GM12878 (cell line): ENCODE measurements around the gene IFNGR2. TPM values are rescaled to one million over a fixed set of nuclear protein-coding genes. Genes with fewer than 3 reads are reported as not detected.

ENCODE experiments used
- ATAC-seq: fragments of 200-7000 bp; cut with Tn5 transposase; 3 replicates; pipeline ENCODE4 v1.9.1; 2020; ENCODE audit warnings: mild to moderate bottlenecking, moderate library complexity
- BruUV-seq: library from RNA; stranded (reverse); fragments of 400-500 nt; replicated peaks from 2 replicates; lab custom pipeline; 2021; lab: Mats Ljungman, UMichigan
- CTCF ChIA-PET: fragments of 300-600 bp; sonication (Branson Sonifier 250); formaldehyde crosslinking; extraction: SDS; loops from one replicate; lab custom pipeline; 2021; ENCODE audit warnings: inconsistent platforms; lab: Yijun Ruan, JAX
- POLR2A ChIA-PET: fragments of 350-600 bp; formaldehyde crosslinking; extraction: SDS; loops from one replicate; lab custom pipeline; 2021; ENCODE audit warnings: inconsistent platforms; lab: Charles Lee
- RAD21 ChIA-PET: fragments of 300-600 bp; sonication (Branson Sonifier 250); formaldehyde crosslinking; loops from one replicate; lab custom pipeline; 2023; ENCODE audit warnings: antibody characterized with exemption; ENCODE audit not compliant: unreplicated experiment; lab: Charles Lee
- SMC1A ChIA-PET: fragments of 300-600 bp; sonication (Branson Sonifier 250); formaldehyde crosslinking; loops from one replicate; lab custom pipeline; 2023; ENCODE audit not compliant: unreplicated experiment, uncharacterized antibody; lab: Charles Lee
- DNase-seq: peaks from one replicate; pipeline ENCODE4 v3.0.0-alpha.2; 2011; ENCODE audit warnings: low read depth, low spot score
- FAIRE-seq: peaks from 3 replicates; lab custom pipeline; 2011; peaks lifted over from hg19 to GRCh38; lab: Jason Lieb, UNC
- H2AFZ ChIP-seq: 2 replicates; pipeline ENCODE4 v1.6.0; 2011; ENCODE audit warnings: low read depth, low read length, control low read depth; ENCODE audit not compliant: control insufficient read depth
- H3K27ac ChIP-seq: 2 replicates; pipeline ENCODE4 v1.5.1; 2011; ENCODE audit warnings: control low read depth; ENCODE audit not compliant: control insufficient read depth, insufficient read depth
- H3K27me3 ChIP-seq, 2 experiments: replicated peaks in 1 of 2; 2 replicates each; pipeline versions ENCODE4 v1.6.0 to v1.6.1; 2011; ENCODE audit warnings: low read length in 1 of 2; ENCODE audit not compliant: control insufficient read depth in 2 of 2, insufficient read depth in 2 of 2
- H3K36me3 ChIP-seq, 2 experiments: 2 replicates each; pipeline ENCODE4 v1.5.1; 2011; ENCODE audit warnings: low read length in 1 of 2; ENCODE audit not compliant: control insufficient read depth in 2 of 2, insufficient read depth in 2 of 2
- H3K4me1 ChIP-seq: 2 replicates; pipeline ENCODE4 v1.6.1; 2011; ENCODE audit warnings: mild to moderate bottlenecking, low read length, moderate library complexity, mixed read lengths; ENCODE audit not compliant: control insufficient read depth, insufficient read depth
- H3K4me2 ChIP-seq: 2 replicates; pipeline ENCODE4 v1.6.0; 2011; ENCODE audit warnings: control low read depth; ENCODE audit not compliant: control insufficient read depth, insufficient read depth
- H3K4me3 ChIP-seq: fragments of 200-600 bp; sonication (generic); 2 replicates; pipeline ENCODE4 v1.5.1; 2016
- H3K79me2 ChIP-seq: 2 replicates; pipeline ENCODE4 v1.6.0; 2011; ENCODE audit warnings: low read length; ENCODE audit not compliant: control insufficient read depth, insufficient read depth
- H3K9ac ChIP-seq: 2 replicates; pipeline ENCODE4 v1.8.0; 2011; ENCODE audit warnings: low read length, control low read depth, mixed read lengths; ENCODE audit not compliant: control insufficient read depth, insufficient read depth
- H3K9me3 ChIP-seq: replicated peaks from 3 replicates; pipeline ENCODE4 v1.5.1; 2011; ENCODE audit warnings: mild to moderate bottlenecking, low read length; ENCODE audit not compliant: control insufficient read depth, insufficient read depth
- H4K20me1 ChIP-seq: 2 replicates; pipeline ENCODE4 v1.6.0; 2011; ENCODE audit not compliant: control insufficient read depth, insufficient read depth
- CHD2 ChIP-seq: IDR thresholded peaks from 2 replicates; pipeline ENCODE4 v1.6.1; 2011; ENCODE audit warnings: low read depth, low read length, improper control_type of control experiment, borderline replicate concordance
- CREB1 ChIP-seq: IDR thresholded peaks from 2 replicates; pipeline ENCODE4 v1.6.1; 2012; ENCODE audit warnings: low read depth, mild to moderate bottlenecking, inconsistent platforms
- E2F8 ChIP-seq: fragments of 450-650 bp; IDR thresholded peaks from 2 replicates; pipeline ENCODE4 v1.6.1; 2018; ENCODE audit warnings: mild to moderate bottlenecking, low read depth, moderate library complexity; ENCODE audit not compliant: partially characterized antibody
- EGR1 ChIP-seq, 2 experiments: IDR thresholded peaks; 1 replicate in 1 of 2; 2 replicates in 1 of 2; pipeline ENCODE4 v1.6.1; 2011 to 2012; ENCODE audit warnings: low read depth in 2 of 2, low read length in 2 of 2, borderline replicate concordance in 1 of 2, mild to moderate bottlenecking in 1 of 2, moderate library complexity in 1 of 2
- MTA2 ChIP-seq: fragments of 450-650 bp; IDR thresholded peaks from 2 replicates; pipeline ENCODE4 v1.6.1; 2016; ENCODE audit warnings: low read depth, mild to moderate bottlenecking, moderate library complexity
- RELA ChIP-seq: fragments of 450-650 bp; IDR thresholded peaks from 2 replicates; pipeline ENCODE4 v1.8.0; 2014; ENCODE audit warnings: borderline replicate concordance; ENCODE audit not compliant: partially characterized antibody
- SMARCA5 ChIP-seq: fragments of 450-650 bp; IDR thresholded peaks from 2 replicates; pipeline ENCODE4 v1.6.1; 2017; ENCODE audit warnings: mild to moderate bottlenecking
- STAT1 ChIP-seq: fragments of 450-650 bp; conservative IDR thresholded peaks from 2 replicates; pipeline ENCODE4 v1.6.1; 2014; ENCODE audit warnings: antibody characterized with exemption, mild to moderate bottlenecking
- TARDBP ChIP-seq: IDR thresholded peaks from 2 replicates; pipeline ENCODE4 v1.6.1; 2016; ENCODE audit warnings: borderline replicate concordance
- ZBTB4 ChIP-seq: fragments of 450-650 bp; formaldehyde crosslinking; IDR thresholded peaks from 2 replicates; pipeline ENCODE4 v1.4.0; 2022; ENCODE audit warnings: mild to moderate bottlenecking, moderate library complexity
- WGBS: methylation state at CpG from one replicate; pipeline ENCODE4 v1.1.6; 2016; ENCODE audit warnings: low lambda C conversion rate; ENCODE audit not compliant: insufficient replicate concordance, insufficient coverage; ENCODE audit errors: missing lambda C conversion rate; 5-methylcytosine and 5-hydroxymethylcytosine counted together
- in situ Hi-C: fragments of 300-500 bp; cut with MboI; formaldehyde crosslinking; loops from 9 replicates; pipeline ENCODE4 v1.14.3; 2018; ENCODE audit warnings: mixed read lengths
- intact Hi-C: fragments of 100-400 bp; cut with micrococcal nuclease; formaldehyde crosslinking; loops from one replicate; pipeline ENCODE4 v1.14.2; 2022; ENCODE audit not compliant: unreplicated experiment
- polyA plus RNA-seq, 11 experiments: library from polyadenylated mRNA; depleted of rRNA in 4 of 11; unstranded in 6 of 11; stranded (reverse) in 5 of 11; fragments of >200 nt; fragmentation: Nextera tagmentation in 4 of 11; fragmentation: Illumina TruSeq in 1 of 11; extraction: Ambion mirVana in 4 of 11; extraction: Trizol in 1 of 11; gene quantifications; 1 replicate in 1 of 11; 2 replicates in 10 of 11; pipeline versions ENCODE4 v1.2.1 to v1.2.3, GENCODE V29; 2011 to 2016; ENCODE audit warnings: inconsistent platforms in 2 of 11, missing spikeins in 2 of 11, low read depth in 1 of 11
- total RNA-seq, 4 experiments: library from RNA; depleted of rRNA in 3 of 4; stranded (reverse); fragments of >200 nt in 3 of 4; fragmentation: Illumina TruSeq in 1 of 4; extraction: Trizol in 1 of 4; gene quantifications; 2 replicates each; pipeline versions ENCODE4 v1.2.1 to v1.2.3, GENCODE V29; 2013 to 2021

The IFNGR2 gene
- total and polyA plus RNA-seq, 10 of the 15 experiments (the other 5 are each of a cell fraction or from before 2014, with no cell fraction given), result 23.6 to 98.8 (median 77.0) TPM

GRCh38 chr21:33473344-33473743 is 70.1 kb downstream of the IFNGR2 start:
- no peak overlapping the region for H3K4me3 ChIP-seq
- peaks cover 10% of the 10 kb centered on the region for H3K79me2 ChIP-seq
- POLR2A ChIA-PET, result interaction anchor here (0.6 kb wide), 2 partner anchors 735 to 1070 kb away, joined by 4 read pairs; no protein-coding TSS in a partner anchor
- WGBS, result 67% methylated on average over 2 of the region's 3 CpGs
- H3K27ac ChIP-seq, result no peak overlapping the region
- no peaks in the 10 kb centered on the region for H4K20me1 ChIP-seq
- SMC1A ChIA-PET, result no interaction called here
- H3K9me3 ChIP-seq, result peaks cover 5% of the 10 kb centered on the region; the same call in 2 of the 3 replicates
- H3K36me3 ChIP-seq, result no peaks in the 10 kb centered on the region
- DNase-seq, result no peak
- CTCF ChIA-PET, result interaction anchor here (0.6 kb wide), 1 partner anchor 93 kb away, joined by 3 read pairs; no protein-coding TSS in a partner anchor
- RAD21 ChIA-PET, result interaction anchor here (0.7 to 1.0 kb wide), 2 partner anchors 17 to 28 kb away, joined by 3 read pairs; no protein-coding TSS in a partner anchor
- no peak for ATAC-seq
- H3K9ac ChIP-seq, result no peak overlapping the region
- TF ChIP-seq TARDBP (no peak), CREB1 (no peak), ZBTB4 (CRISPR knock-in tag) (no peak)
- intact Hi-C loops (no loop called here), in situ Hi-C loops (no loop called here)
- no peak overlapping the region for H2AFZ ChIP-seq
- BruUV-seq, result no TSS peak
- no peaks in the 10 kb centered on the region for H3K4me1 ChIP-seq
- H3K4me2 ChIP-seq, result no peak overlapping the region
- FAIRE-seq, result no peak
- no peaks in the 10 kb centered on the region for H3K27me3 ChIP-seq

- ChIA-PET CTCF (interaction anchor here (0.7 kb wide), 1 partner anchor 280 kb away, joined by 3 read pairs; no protein-coding TSS in a partner anchor), POLR2A (no interaction called here), SMC1A (no interaction called here), RAD21 (no interaction called here)
- H3K4me3 ChIP-seq, result no peak overlapping the region
- BruUV-seq, result no TSS peak
- TF ChIP-seq RELA (no peak), EGR1 (IDR thresholded peaks at IDR 0.05; ENCODE audit: borderline replicate concordance in 1 of 2, low read depth in 2 of 2, low read length in 2 of 2) (no peak), E2F8 (no peak), STAT1 (no peak), MTA2 (no peak), CHD2 (no peak), SMARCA5 (no peak)
- H3K36me3 ChIP-seq, result no peaks in the 10 kb centered on the region; a peak in 1 of 4 replicates
- peaks cover 18% of the 10 kb centered on the region for H3K79me2 ChIP-seq
- H3K9ac ChIP-seq, result no peak overlapping the region
- no peak overlapping the region for H3K4me2 ChIP-seq
- peaks cover 3% of the 10 kb centered on the region; the same call in 1 of the 2 replicates for H3K4me1 ChIP-seq
- H2AFZ ChIP-seq, result no peak overlapping the region
- in situ Hi-C loops (no loop called here), intact Hi-C loops (no loop called here)
- no peaks in the 10 kb centered on the region for H4K20me1 ChIP-seq
- ATAC-seq (no peak), DNase-seq (no peak), FAIRE-seq (no peak)
- H3K27ac ChIP-seq, result no peak overlapping the region
- no peaks in the 10 kb centered on the region for H3K27me3 ChIP-seq
- peaks cover 5% of the 10 kb centered on the region; the same call in 2 of the 3 replicates for H3K9me3 ChIP-seq
- WGBS, result 93% methylated on average over 7 of the region's 7 CpGs
These were observed 73.9 kb downstream of the IFNGR2 start for GRCh38 chr21:33477066-33477465.
